ENCODE data around the gene MYLK.
"Not testable (repeated sequence)": the region's sequence is repeated elsewhere in the genome, so short reads cannot be mapped to it uniquely, and the experiment has no call there.

The MYLK gene
- 0 to 0.40 reads per million in 2 donors for total RNA-seq

GRCh38 chr3:123884203-123884831 is at the start of gene MYLK:
TSS of gene MYLK (minus strand) at chr3:123884332. CDS start at chr3:123793841, 90,491 bp downstream.
- DNase-seq, result peak in 2 of 5 experiments; percentile 10 to 71

GRCh38 chr3:123930445-123930844 is 46.3 kb upstream of the MYLK start:
- DNase-seq, result no peak

GRCh38 chr3:123929325-123929724 is 45.2 kb upstream of the MYLK start:
- no peak for DNase-seq

GRCh38 chr3:123926396-123926795 is 42.3 kb upstream of the MYLK start:
- no peak for DNase-seq

GRCh38 chr3:123920868-123921267 is 36.7 kb upstream of the MYLK start:
- DNase-seq, result peak in 1 of 5 experiments; percentile 3

- DNase-seq, result no peak
Measured at GRCh38 chr3:123920383-123920782, 36.3 kb upstream of the MYLK start.

- no peak for DNase-seq
Measured at GRCh38 chr3:123919353-123919752, 35.2 kb upstream of the MYLK start.

GRCh38 chr3:123914829-123915228 is 30.7 kb upstream of the MYLK start:
- DNase-seq, result no peak

- DNase-seq, result no peak
Measured at GRCh38 chr3:123909785-123910184, 25.7 kb upstream of the MYLK start.

- DNase-seq, result no peak
Measured at GRCh38 chr3:123907720-123908119, 23.6 kb upstream of the MYLK start.

- no peak for DNase-seq
Measured at GRCh38 chr3:123899300-123899865, 15.3 kb upstream of the MYLK start.

- no peak for DNase-seq
Measured at GRCh38 chr3:123893012-123893411, 8.9 kb upstream of the MYLK start.

- no peak for DNase-seq
Measured at GRCh38 chr3:123892195-123892594, 8.1 kb upstream of the MYLK start.

- not testable (repeated sequence) for DNase-seq
Measured at GRCh38 chr3:123890991-123891390, 6.9 kb upstream of the MYLK start.

- DNase-seq, result not testable (repeated sequence)
Measured at GRCh38 chr3:123890162-123890561, 6.0 kb upstream of the MYLK start.

GRCh38 chr3:123884993-123885392 is 861 bp upstream of the MYLK start:
- no peak for DNase-seq

- no peak for DNase-seq
Measured at GRCh38 chr3:123883701-123884202, 380 bp downstream of the MYLK start.

- DNase-seq, result no peak
Measured at GRCh38 chr3:123883111-123883510, 1.0 kb downstream of the MYLK start.

- no peak for DNase-seq
Measured at GRCh38 chr3:123881771-123882170, 2.4 kb downstream of the MYLK start.

- DNase-seq, result no peak
Measured at GRCh38 chr3:123880998-123881561, 3.1 kb downstream of the MYLK start.

GRCh38 chr3:123878807-123879206 is 5.3 kb downstream of the MYLK start:
- DNase-seq, result no peak

GRCh38 chr3:123877965-123878364 is 6.2 kb downstream of the MYLK start:
- no peak for DNase-seq

- DNase-seq, result no peak
Measured at GRCh38 chr3:123877466-123877865, 6.7 kb downstream of the MYLK start.

GRCh38 chr3:123876858-123877257 is 7.3 kb downstream of the MYLK start:
- DNase-seq, result no peak

Measured in T-helper 2 cell (primary cell).